K562 (cell line): Measurements from ENCODE around the gene ARID4B. TPM values are rescaled to one million over a fixed set of nuclear protein-coding genes. Genes with fewer than 3 reads are reported as not detected.
A peak's percentile ranks its signal among the peaks of the same experiment; 100 is the strongest.

Experiments
- ARHGAP35 ChIP-seq: fragments of 450-650 bp; IDR thresholded peaks from 2 replicates; pipeline ENCODE4 v1.6.1; 2018; ENCODE audit not compliant: partially characterized antibody
- ATF4 ChIP-seq: fragments of 450-650 bp; formaldehyde crosslinking; IDR thresholded peaks from 2 replicates; pipeline ENCODE4 v1.4.0; 2022; ENCODE audit warnings: mild to moderate bottlenecking, moderate library complexity
- CHAMP1 ChIP-seq: fragments of 450-650 bp; IDR thresholded peaks from 2 replicates; pipeline ENCODE4 v1.6.1; 2016; ENCODE audit warnings: mild to moderate bottlenecking
- DPF2 ChIP-seq: fragments of 450-650 bp; IDR thresholded peaks from 2 replicates; pipeline ENCODE4 v1.6.1; 2016
- ELK3 ChIP-seq: fragments of 450-650 bp; formaldehyde crosslinking; IDR thresholded peaks from 2 replicates; pipeline ENCODE4 v1.4.0; 2020; ENCODE audit warnings: mild to moderate bottlenecking
- GTF2B ChIP-seq: IDR thresholded peaks from 2 replicates; pipeline ENCODE4 v1.6.1; 2011; ENCODE audit not compliant: insufficient read length; ENCODE audit errors: extremely low read depth
- HMG20B ChIP-seq: fragments of 250-450 bp; sonication (Bioruptor Pico); IDR thresholded peaks from 2 replicates; pipeline ENCODE4 v1.5.0; 2021; ENCODE audit warnings: mild to moderate bottlenecking
- HOMEZ ChIP-seq: fragments of 250-450 bp; sonication (Bioruptor Pico); IDR thresholded peaks from 2 replicates; pipeline ENCODE4 v1.4.0; 2020; ENCODE audit warnings: mild to moderate bottlenecking, moderate library complexity
- RCOR1 ChIP-seq, 2 experiments: IDR thresholded peaks; 2 replicates each; pipeline ENCODE4 v1.6.1; 2012; ENCODE audit warnings: low read depth in 2 of 2, low read length in 2 of 2, borderline replicate concordance in 1 of 2, improper control_type of control experiment in 1 of 2
- TCF3 ChIP-seq: sonication (generic); formaldehyde crosslinking; IDR thresholded peaks from 2 replicates; pipeline ENCODE4 v1.4.0; 2020; ENCODE audit warnings: mild to moderate bottlenecking, missing genetic modification reagents
- ZBTB8A ChIP-seq: fragments of 450-650 bp; IDR thresholded peaks from 2 replicates; pipeline ENCODE4 v1.6.1; 2018; ENCODE audit warnings: mild to moderate bottlenecking, moderate library complexity; ENCODE audit not compliant: partially characterized antibody
- ZMIZ1 ChIP-seq, 2 experiments: fragments of 150-350 bp in 1 of 2; IDR thresholded peaks; 2 replicates each; pipeline ENCODE4 v1.6.1; 2012 to 2016; ENCODE audit warnings: low read depth in 2 of 2, low read length in 2 of 2, mild to moderate bottlenecking in 1 of 2, moderate library complexity in 1 of 2
- ZNF778 ChIP-seq: fragments of 450-650 bp; formaldehyde crosslinking; IDR thresholded peaks from 2 replicates; pipeline ENCODE4 v1.4.0; 2020; ENCODE audit warnings: mild to moderate bottlenecking, moderate library complexity
- polyA plus RNA-seq, 8 experiments: library from polyadenylated mRNA; depleted of rRNA in 4 of 8; stranded (reverse) in 5 of 8; unstranded in 3 of 8; fragments of >200 nt; fragmentation: Nextera tagmentation in 2 of 8; fragmentation: Illumina TruSeq in 1 of 8; extraction: Ambion mirVana in 2 of 8; extraction: Trizol in 1 of 8; gene quantifications; 2 replicates each; pipeline versions ENCODE4 v1.2.1 to v1.2.3, GENCODE V29; 2011 to 2014; ENCODE audit warnings: inconsistent platforms in 1 of 8, missing spikeins in 1 of 8
- total RNA-seq, 7 experiments: library from RNA; depleted of rRNA in 6 of 7; stranded (reverse); fragments of >200 nt in 6 of 7; fragmentation: Illumina TruSeq in 2 of 7; extraction: Trizol in 2 of 7; gene quantifications; 2 replicates each; pipeline versions ENCODE4 v1.2.1 to v1.2.3, GENCODE V29; 2011 to 2021; ENCODE audit warnings: low replicate concordance in 1 of 7

ARID4B gene
- total and polyA plus RNA-seq, 9 of the 15 experiments (the other 6 are each of a cell fraction or from before 2014, with no cell fraction given) = 8.4 to 38.9 (median 18.5) TPM

GRCh38 chr1:235328271-235329138, 526 bp upstream of the ARID4B start, which contains the start of gene GGPS1 (continued):
- TF ChIP-seq CHAMP1 (no peak), ATF4 (CRISPR knock-in tag) (peak; percentile 42; the same call in 1 of the 2 replicates), RCOR1 (IDR thresholded peaks at IDR 0.05; ENCODE audit: borderline replicate concordance in 1 of 2, low read depth in 2 of 2, low read length in 2 of 2) (peak in 1 of 2 experiments; percentile 26; a peak in 1 of 4 replicates), HMG20B (CRISPR knock-in tag) (no peak), ZMIZ1 (IDR thresholded peaks at IDR 0.05; ENCODE audit: low read depth in 2 of 2, low read length in 2 of 2) (no peak), GTF2B (peak; percentile 65), TCF3 (CRISPR knock-in tag) (no peak), ZBTB8A (no peak), ELK3 (CRISPR knock-in tag) (no peak), ARHGAP35 (no peak), HOMEZ (CRISPR knock-in tag) (no peak), DPF2 (peak; percentile 83), ZNF778 (CRISPR knock-in tag) (no peak)
